A673 (cell line): ENCODE results near the gene KIAA1143. TPM values are rescaled to one million over a fixed set of nuclear protein-coding genes. Genes with fewer than 3 reads are reported as not detected.

ENCODE experiments used
- BruUV-seq: library from RNA; stranded (reverse); fragments of 400-500 nt; replicated peaks from 2 replicates; lab custom pipeline; 2021; lab: Mats Ljungman, UMichigan
- CTCF ChIA-PET: fragments of 300-600 bp; sonication (Branson Sonifier 250); formaldehyde crosslinking; loops from one replicate; lab custom pipeline; 2022; ENCODE audit warnings: antibody characterized with exemption; lab: Charles Lee
- POLR2A ChIA-PET: fragments of 300-600 bp; sonication (Branson Sonifier 250); formaldehyde crosslinking; loops from one replicate; lab custom pipeline; 2022; ENCODE audit warnings: antibody characterized with exemption; ENCODE audit not compliant: low non-redundant PET; lab: Charles Lee
- DNase-seq: peaks from one replicate; pipeline ENCODE4 v3.0.0-alpha.2; 2015; ENCODE audit warnings: low spot score
- H3K27ac ChIP-seq: fragments of 200-600 bp; sonication (generic); 2 replicates; pipeline ENCODE4 v1.5.1; 2016; ENCODE audit warnings: mixed run types, low read depth, mild to moderate bottlenecking, mixed read lengths, antibody characterized with exemption, low read length; ENCODE audit not compliant: poor library complexity, severe bottlenecking
- H3K27me3 ChIP-seq: fragments of 200-600 bp; sonication (generic); replicated peaks from 2 replicates; pipeline ENCODE4 v1.6.1; 2017; ENCODE audit warnings: mixed run types, low read depth, mild to moderate bottlenecking, mixed read lengths, antibody characterized with exemption, low read length; ENCODE audit not compliant: insufficient read depth, poor library complexity
- H3K36me3 ChIP-seq: fragments of 200-600 bp; sonication (generic); 2 replicates; pipeline ENCODE4 v1.6.1; 2016; ENCODE audit warnings: mixed run types, mild to moderate bottlenecking, mixed read lengths, antibody characterized with exemption, low read length; ENCODE audit not compliant: insufficient read depth, poor library complexity, severe bottlenecking
- H3K4me1 ChIP-seq: fragments of 200-600 bp; sonication (generic); 2 replicates; pipeline ENCODE4 v1.6.1; 2017; ENCODE audit warnings: mixed run types, mild to moderate bottlenecking, mixed read lengths, antibody characterized with exemption, low read length; ENCODE audit not compliant: insufficient read depth, poor library complexity, severe bottlenecking
- H3K4me3 ChIP-seq: fragments of 200-600 bp; sonication (generic); 2 replicates; pipeline ENCODE4 v1.5.1; 2016; ENCODE audit warnings: low read depth, mixed run types, mild to moderate bottlenecking, mixed read lengths, low read length; ENCODE audit not compliant: poor library complexity, severe bottlenecking
- H3K9me3 ChIP-seq: fragments of 200-600 bp; sonication (generic); 2 replicates; pipeline ENCODE4 v1.6.1; 2016; ENCODE audit warnings: mixed run types, low read depth, mild to moderate bottlenecking, mixed read lengths, antibody characterized with exemption, low read length; ENCODE audit not compliant: poor library complexity, severe bottlenecking
- CTCF ChIP-seq: fragments of 300-800, 200-600 bp; sonication (generic); conservative IDR thresholded peaks from 2 replicates; pipeline ENCODE4 v1.5.1; 2017; ENCODE audit warnings: low read depth, mild to moderate bottlenecking, antibody characterized with exemption, low read length, moderate library complexity, mixed read lengths
- EZH2 ChIP-seq: fragments of 200-600 bp; sonication (generic); IDR thresholded peaks from 2 replicates; pipeline ENCODE4 v1.6.1; 2017; ENCODE audit warnings: borderline replicate concordance, low read depth, mild to moderate bottlenecking, mixed read lengths, antibody characterized with exemption, low read length; ENCODE audit not compliant: poor library complexity, severe bottlenecking
- intact Hi-C: fragments of 100-400 bp; cut with micrococcal nuclease; formaldehyde crosslinking; loops from one replicate; pipeline ENCODE4 v1.10.0; 2022; ENCODE audit not compliant: unreplicated experiment
- total RNA-seq: library from RNA; stranded (reverse); gene quantifications from 2 replicates; pipeline ENCODE4 v1.2.3, GENCODE V29; 2021

KIAA1143 gene
- total RNA-seq, 1 experiment from 2014 or later, result 24.3 TPM

GRCh38 chr3:44802011-44802410 lies 40.6 kb upstream of the KIAA1143 start:
- ChIA-PET POLR2A (no interaction called here), CTCF (no interaction called here)
- intact Hi-C loops, result no loop called here
- no peaks in the 10 kb centered on the region for H3K9me3 ChIP-seq
- BruUV-seq, result no TSS peak
- TF ChIP-seq CTCF, result no peak
- no peak for TF ChIP-seq EZH2
- no peak overlapping the region for H3K4me3 ChIP-seq
- H3K4me1 ChIP-seq, result no peaks in the 10 kb centered on the region
- H3K27ac ChIP-seq, result no peak overlapping the region
- no peak for DNase-seq
- H3K36me3 ChIP-seq, result peaks cover 32% of the 10 kb centered on the region
- no peaks in the 10 kb centered on the region for H3K27me3 ChIP-seq

- Histone ChIP-seq H3K4me3 (no peak overlapping the region), H3K9me3 (no peaks in the 10 kb centered on the region), H3K4me1 (no peaks in the 10 kb centered on the region), H3K27me3 (no peaks in the 10 kb centered on the region), H3K27ac (no peak overlapping the region), H3K36me3 (peaks cover 18% of the 10 kb centered on the region)
- ChIA-PET POLR2A (no interaction called here), CTCF (no interaction called here)
- intact Hi-C loops, result no loop called here
- DNase-seq, result peak; percentile 60
- TF ChIP-seq EZH2, result no peak
- TF ChIP-seq CTCF, result no peak
- no TSS peak for BruUV-seq
Measured at GRCh38 chr3:44795197-44795596, 33.8 kb upstream of the KIAA1143 start.

- CTCF ChIA-PET, result no interaction called here
- TF ChIP-seq CTCF, result no peak
- TF ChIP-seq EZH2, result no peak
- Histone ChIP-seq H3K36me3 (peaks cover 30% of the 10 kb centered on the region), H3K9me3 (no peaks in the 10 kb centered on the region), H3K27me3 (no peaks in the 10 kb centered on the region), H3K4me1 (no peaks in the 10 kb centered on the region), H3K4me3 (no peak overlapping the region), H3K27ac (no peak overlapping the region)
- POLR2A ChIA-PET, result no interaction called here
- DNase-seq, result no peak
- intact Hi-C loops, result no loop called here
- BruUV-seq, result no TSS peak
Measured at GRCh38 chr3:44782891-44783290, 21.5 kb upstream of the KIAA1143 start.
